CD4-positive, alpha-beta T cell (primary cell): ENCODE data around the gene RNF123. TPM values are rescaled to one million over a fixed set of nuclear protein-coding genes. Genes with fewer than 3 reads are reported as not detected.

Experiments used
- ATAC-seq: fragments of 200-7000 bp; cut with Tn5 transposase; one replicate; pipeline ENCODE4 v1.10.0; 2022; ENCODE audit warnings: mild to moderate bottlenecking; ENCODE audit not compliant: poor library complexity
- CTCF ChIA-PET: fragments of 350-600 bp; sonication (Branson Sonifier 250); formaldehyde crosslinking; loops from one replicate; lab custom pipeline; 2021; ENCODE audit warnings: antibody characterized with exemption, inconsistent platforms; lab: Charles Lee
- POLR2A ChIA-PET: fragments of 350-600 bp; sonication (Branson Sonifier 250); formaldehyde crosslinking; loops from one replicate; lab custom pipeline; 2021; ENCODE audit warnings: antibody characterized with exemption, inconsistent platforms; lab: Charles Lee
- DNase-seq, 14 experiments: peaks; one replicate each; pipeline ENCODE4 v3.0.0-alpha.2; 2013 to 2020; ENCODE audit warnings: mixed read lengths in 2 of 14
- H3K27ac ChIP-seq, 2 donors: one replicate each; pipeline versions ENCODE4 v1.5.1 to v1.7.0; 2013; ENCODE audit warnings: low read length in 2 of 2, low read depth in 1 of 2, mild to moderate bottlenecking in 1 of 2
- H3K27me3 ChIP-seq, 2 experiments: 1 replicate in 1 of 2; 2 replicates in 1 of 2; pipeline versions ENCODE4 v1.6.1 to v1.7.0; 2013; ENCODE audit warnings: low read length in 2 of 2, control low read depth in 1 of 2, mild to moderate bottlenecking in 1 of 2, moderate library complexity in 1 of 2; ENCODE audit not compliant: insufficient read depth in 2 of 2, control insufficient read depth in 1 of 2
- H3K36me3 ChIP-seq: one replicate; pipeline ENCODE4 v1.6.1; 2013; ENCODE audit warnings: low read length, control low read depth; ENCODE audit not compliant: insufficient read depth
- H3K4me1 ChIP-seq: one replicate; pipeline ENCODE4 v1.6.1; 2013; ENCODE audit warnings: low read length, control low read depth; ENCODE audit not compliant: insufficient read depth
- H3K4me3 ChIP-seq: one replicate; pipeline ENCODE4 v1.5.1; 2013; ENCODE audit warnings: mild to moderate bottlenecking, low read length, moderate library complexity
- H3K9me3 ChIP-seq, 2 experiments: 1 replicate in 1 of 2; 2 replicates in 1 of 2; pipeline versions ENCODE4 v1.6.1 to v1.7.0; 2013; ENCODE audit warnings: low read length in 2 of 2, mild to moderate bottlenecking in 2 of 2, control low read depth in 1 of 2, moderate library complexity in 1 of 2; ENCODE audit not compliant: control insufficient read depth in 1 of 2, insufficient read depth in 1 of 2
- H3K27ac Mint-ChIP-seq: one replicate; pipeline ENCODE4 v1.8.0; 2020; ENCODE audit warnings: mixed read lengths
- H3K27me3 Mint-ChIP-seq: one replicate; pipeline ENCODE4 v1.8.0; 2021; ENCODE audit warnings: mixed read lengths
- H3K36me3 Mint-ChIP-seq: one replicate; pipeline ENCODE4 v1.8.0; 2021; ENCODE audit warnings: low read depth, mixed read lengths
- H3K4me1 Mint-ChIP-seq: one replicate; pipeline ENCODE4 v1.8.0; 2021; ENCODE audit warnings: low read depth, mixed read lengths
- H3K4me3 Mint-ChIP-seq: one replicate; pipeline ENCODE4 v1.8.0; 2020; ENCODE audit warnings: mild to moderate bottlenecking, mixed read lengths
- H3K9me3 Mint-ChIP-seq: one replicate; pipeline ENCODE4 v1.8.0; 2020; ENCODE audit warnings: mixed read lengths
- intact Hi-C, 2 experiments: fragments of 100-400 bp; cut with DNase I in 1 of 2; cut with micrococcal nuclease in 1 of 2; formaldehyde crosslinking; loops; one replicate each; pipeline versions ENCODE4 v1.15.1 to v1.9.0; 2023 to 2025; cut with DNase I, micrococcal nuclease
- total RNA-seq, 174 experiments: library from RNA in 2 of 174; stranded (reverse) in 2 of 174; gene quantifications; one replicate each; pipeline ENCODE4 v1.2.3 and lab custom pipeline; 2021 to 2026
- TF ChIP-seq, protein P1 (sequence below): fragments of 200-600 bp; IDR thresholded peaks from one replicate; pipeline ENCODE4 v1.8.0; 2022; ENCODE audit warnings: antibody characterized with exemption, mild to moderate bottlenecking

RNF123 gene
- total RNA-seq, 2 experiments from 2014 or later, result 28.8 to 29.7 TPM

DNA sequence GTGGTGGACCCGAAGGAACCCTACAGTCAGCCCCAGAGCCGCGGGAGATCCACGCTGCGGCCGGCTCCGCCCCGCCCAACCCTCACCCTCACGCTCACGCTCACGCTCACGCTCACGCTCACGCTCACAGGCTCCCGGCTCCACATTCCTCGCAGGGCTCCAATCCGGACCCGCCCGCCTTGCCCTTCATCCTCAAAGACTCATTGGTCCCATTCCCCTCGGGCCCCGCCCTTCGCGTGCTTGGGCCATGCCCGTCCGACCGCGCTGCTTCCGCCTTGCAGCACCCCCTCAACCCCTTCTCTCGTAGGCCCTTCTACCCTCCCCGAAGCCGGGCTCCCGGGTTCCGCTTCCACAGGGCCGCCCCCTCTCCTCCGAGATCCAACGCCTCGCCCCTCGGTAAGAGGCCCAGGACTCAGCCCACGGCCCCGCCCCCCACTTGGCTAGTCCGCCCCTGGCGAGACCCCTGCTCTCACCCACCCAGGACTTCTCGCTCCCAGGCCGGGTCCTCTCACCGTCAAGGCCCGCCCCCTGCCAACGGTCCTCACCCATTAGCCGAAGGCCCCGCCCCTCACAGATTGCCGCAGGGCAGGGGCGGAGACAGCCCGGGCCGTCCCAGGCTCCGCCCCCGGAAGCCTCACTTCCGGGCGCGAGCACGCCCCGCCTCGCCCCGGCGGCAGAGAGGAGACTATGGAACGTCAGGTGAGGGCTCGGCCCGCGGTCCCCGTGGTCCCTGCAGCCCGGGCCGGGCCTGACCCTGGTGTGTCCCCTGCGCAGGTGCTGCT lies 15.5 kb upstream of the RNF123 start, which contains the start of gene APEH:
TSS of gene APEH (plus strand) at position 637 of the 782 bp plus-strand sequence. CDS start at position 688, 51 bp downstream.
- POLR2A ChIA-PET, result interaction anchor here (0.8 to 1.4 kb wide), 2 partner anchors 134 to 137 kb away, joined by 3 to 14 read pairs; no protein-coding TSS in a partner anchor
- intact Hi-C loops, result loop anchor here in 1 of 2 experiments (1.0 to 10.0 kb wide), 5 partner anchors 15 to 649 kb away; partner anchors contain the start of genes DAG1, IMPDH2, MST1 and NDUFAF3
- Histone ChIP-seq H3K4me1 (peaks cover 47% of the 10 kb centered on the region), H3K36me3 (peaks cover 33% of the 10 kb centered on the region), H3K4me3 (peak within 1 kb of the TSS; percentile 81), H3K27me3 (no peaks in the 10 kb centered on the region), H3K9me3 (no peaks in the 10 kb centered on the region), H3K27ac (peak within 1 kb of the TSS; percentile 91 to 96)
- CTCF ChIA-PET, result interaction anchor here (5.0 kb wide), 1 partner anchor 134 kb away, joined by 116 read pairs; no protein-coding TSS in a partner anchor
- H3K4me3 Mint-ChIP-seq, result peak within 1 kb of the TSS; percentile 97
- H3K27ac Mint-ChIP-seq, result peak within 1 kb of the TSS; percentile 97
- H3K36me3 Mint-ChIP-seq, result peaks cover 47% of the 10 kb centered on the region
- TF ChIP-seq, protein P1, sequence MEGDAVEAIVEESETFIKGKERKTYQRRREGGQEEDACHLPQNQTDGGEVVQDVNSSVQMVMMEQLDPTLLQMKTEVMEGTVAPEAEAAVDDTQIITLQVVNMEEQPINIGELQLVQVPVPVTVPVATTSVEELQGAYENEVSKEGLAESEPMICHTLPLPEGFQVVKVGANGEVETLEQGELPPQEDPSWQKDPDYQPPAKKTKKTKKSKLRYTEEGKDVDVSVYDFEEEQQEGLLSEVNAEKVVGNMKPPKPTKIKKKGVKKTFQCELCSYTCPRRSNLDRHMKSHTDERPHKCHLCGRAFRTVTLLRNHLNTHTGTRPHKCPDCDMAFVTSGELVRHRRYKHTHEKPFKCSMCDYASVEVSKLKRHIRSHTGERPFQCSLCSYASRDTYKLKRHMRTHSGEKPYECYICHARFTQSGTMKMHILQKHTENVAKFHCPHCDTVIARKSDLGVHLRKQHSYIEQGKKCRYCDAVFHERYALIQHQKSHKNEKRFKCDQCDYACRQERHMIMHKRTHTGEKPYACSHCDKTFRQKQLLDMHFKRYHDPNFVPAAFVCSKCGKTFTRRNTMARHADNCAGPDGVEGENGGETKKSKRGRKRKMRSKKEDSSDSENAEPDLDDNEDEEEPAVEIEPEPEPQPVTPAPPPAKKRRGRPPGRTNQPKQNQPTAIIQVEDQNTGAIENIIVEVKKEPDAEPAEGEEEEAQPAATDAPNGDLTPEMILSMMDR, result no peak
- peaks cover 50% of the 10 kb centered on the region for H3K4me1 Mint-ChIP-seq
- DNase-seq (peak; percentile 92 to 98 (median 96)), ATAC-seq (peak; percentile 86)
- H3K9me3 Mint-ChIP-seq, result no peaks in the 10 kb centered on the region
- no peaks in the 10 kb centered on the region for H3K27me3 Mint-ChIP-seq

DNA sequence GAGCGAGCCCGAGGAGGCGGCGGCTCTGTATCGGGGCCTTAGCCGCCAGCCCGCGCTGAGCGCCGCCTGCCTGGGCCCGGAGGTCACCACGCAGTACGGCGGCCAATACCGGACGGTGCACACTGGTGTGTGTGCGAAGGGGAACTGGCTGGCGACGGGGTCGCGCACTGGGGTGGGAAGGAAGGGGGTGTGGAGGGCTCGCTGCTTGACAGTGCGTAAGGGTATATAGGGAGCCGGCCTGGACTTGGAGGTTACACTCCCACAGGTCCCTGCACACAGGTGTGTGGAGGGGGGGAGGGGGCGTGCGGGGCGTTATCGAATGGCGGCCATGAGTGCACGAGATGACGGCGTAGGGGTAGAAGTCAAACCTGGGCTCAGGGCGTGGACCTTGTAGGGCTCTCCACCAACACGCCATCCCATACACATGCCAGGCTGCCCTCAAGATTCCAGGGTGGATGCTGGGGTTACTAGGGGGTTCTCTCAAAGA lies 14.8 kb upstream of the RNF123 start:
- POLR2A ChIA-PET, result no interaction called here

GRCh38 chr3:49675912-49676311 lies 13.4 kb upstream of the RNF123 start:
- Histone ChIP-seq H3K36me3 (peaks cover 53% of the 10 kb centered on the region), H3K4me3 (no peak overlapping the region), H3K27me3 (no peaks in the 10 kb centered on the region), H3K4me1 (peaks cover 47% of the 10 kb centered on the region), H3K9me3 (no peaks in the 10 kb centered on the region), H3K27ac (no peak overlapping the region)
- DNase-seq (no peak), ATAC-seq (no peak)
- Mint-ChIP-seq H3K4me3 (peak overlapping the region; percentile 25), H3K27me3 (no peaks in the 10 kb centered on the region), H3K36me3 (peaks cover 67% of the 10 kb centered on the region), H3K9me3 (no peaks in the 10 kb centered on the region), H3K4me1 (peaks cover 57% of the 10 kb centered on the region), H3K27ac (peak overlapping the region; percentile 33)
- intact Hi-C loops, result loop anchor here in 1 of 2 experiments (5.0 to 10.0 kb wide), 3 partner anchors 339 to 651 kb away; partner anchors contain the start of genes IMPDH2, NDUFAF3 and USP19
- ChIA-PET POLR2A (no interaction called here), CTCF (no interaction called here)
- TF ChIP-seq, protein P1, result no peak

More for the DNA sequence above, 14.8 kb upstream of the RNF123 start:
- Mint-ChIP-seq H3K4me3 (peak overlapping the region; percentile 97), H3K4me1 (peaks cover 51% of the 10 kb centered on the region), H3K27ac (peak overlapping the region; percentile 97), H3K9me3 (no peaks in the 10 kb centered on the region), H3K36me3 (peaks cover 53% of the 10 kb centered on the region), H3K27me3 (no peaks in the 10 kb centered on the region)
- peak overlapping the region; percentile 81 for H3K4me3 ChIP-seq
- TF ChIP-seq, protein P1, result no peak
- peaks cover 39% of the 10 kb centered on the region for H3K36me3 ChIP-seq
- H3K9me3 ChIP-seq, result no peaks in the 10 kb centered on the region
- no peaks in the 10 kb centered on the region for H3K27me3 ChIP-seq
- CTCF ChIA-PET, result no interaction called here
- peak in 5 of 14 experiments; percentile 8 to 40 (median 27) for DNase-seq
- peaks cover 47% of the 10 kb centered on the region for H3K4me1 ChIP-seq
- ATAC-seq, result peak; percentile 2
- peak overlapping the region; percentile 22 to 91 for H3K27ac ChIP-seq
- intact Hi-C loops, result loop anchor here in 1 of 2 experiments (1.0 to 10.0 kb wide), 4 partner anchors 50 to 650 kb away; partner anchors contain the start of genes DAG1, IMPDH2, NDUFAF3 and USP19
